Uterus (tissue), 2 donors: ENCODE data around the gene PDP2.

Experiments
- CTCF ChIP-seq, 4 experiments: fragments of 200-600 bp in 2 of 4; fragments of 450-650 bp in 2 of 4; sonication (generic) in 2 of 4; IDR thresholded peaks; one replicate each; pipeline ENCODE4 v1.5.1; 2016 to 2019; ENCODE audit warnings: antibody characterized with exemption in 4 of 4, mild to moderate bottlenecking in 2 of 4, moderate library complexity in 1 of 4
- POLR2A ChIP-seq, 2 donors: fragments of 450-650 bp; IDR thresholded peaks; one replicate each; pipeline ENCODE4 v1.6.1; 2016; ENCODE audit warnings: antibody characterized with exemption in 2 of 2, mild to moderate bottlenecking in 1 of 2, moderate library complexity in 1 of 2

GRCh38 chr16:66913711-66914110 is 33.4 kb downstream of the PDP2 start:
- TF ChIP-seq CTCF (IDR thresholded peaks at IDR 0.05) = no peak
- TF ChIP-seq POLR2A (IDR thresholded peaks at IDR 0.05) = no peak
